ENCODE results near the gene CNOT3.
"Not testable (repeated sequence)": the region's sequence is repeated elsewhere in the genome, so short reads cannot be mapped to it uniquely, and the experiment has no call there.

Gene CNOT3

GRCh38 chr19:54191811-54192453 lies 54.4 kb downstream of the CNOT3 start:
- no peak for DNase-seq (ENCODE audit: low spot score)

- no peak for DNase-seq (ENCODE audit: low spot score)
Observed at GRCh38 chr19:54193011-54193410, 55.4 kb downstream of the CNOT3 start.

- DNase-seq (ENCODE audit: low spot score), result not testable (repeated sequence)
Observed at GRCh38 chr19:54194463-54194862, 56.9 kb downstream of the CNOT3 start.

GRCh38 chr19:54196536-54196935 lies 59.0 kb downstream of the CNOT3 start:
- no peak for DNase-seq (ENCODE audit: low spot score)

- no peak for DNase-seq (ENCODE audit: low spot score)
Observed at GRCh38 chr19:54197121-54197520, 59.6 kb downstream of the CNOT3 start.

GRCh38 chr19:54199401-54199800 lies 61.8 kb downstream of the CNOT3 start:
- no peak for DNase-seq (ENCODE audit: low spot score)

- no peak for DNase-seq (ENCODE audit: low spot score)
Observed at GRCh38 chr19:54201172-54201701, 63.7 kb downstream of the CNOT3 start.

- no peak for DNase-seq (ENCODE audit: low spot score)
Observed at GRCh38 chr19:54201980-54202379, 64.4 kb downstream of the CNOT3 start.

- no peak for DNase-seq (ENCODE audit: low spot score)
Observed at GRCh38 chr19:54203151-54203611, 65.6 kb downstream of the CNOT3 start.

GRCh38 chr19:54204767-54205468 lies 67.4 kb downstream of the CNOT3 start:
- no peak for DNase-seq (ENCODE audit: low spot score)

Measured in SW480 (cell line).